Stimulated activated CD4-positive, alpha-beta T cell treated with anti-CD3 and anti-CD28 coated beads, TNF-alpha, amount 100 ng/mL, for 1 hour (primary cell): ENCODE measurements around the gene LANCL3.
"Not testable (repeated sequence)": the region's sequence is repeated elsewhere in the genome, so short reads cannot be mapped to it uniquely, and the experiment has no call there.

Experiments
- DNase-seq, 3 donors: peaks; one replicate each; pipeline ENCODE4 v3.0.0-alpha.2; 2020; ENCODE audit warnings: low read depth in 3 of 3, low spot score in 1 of 3

LANCL3 gene

DNA sequence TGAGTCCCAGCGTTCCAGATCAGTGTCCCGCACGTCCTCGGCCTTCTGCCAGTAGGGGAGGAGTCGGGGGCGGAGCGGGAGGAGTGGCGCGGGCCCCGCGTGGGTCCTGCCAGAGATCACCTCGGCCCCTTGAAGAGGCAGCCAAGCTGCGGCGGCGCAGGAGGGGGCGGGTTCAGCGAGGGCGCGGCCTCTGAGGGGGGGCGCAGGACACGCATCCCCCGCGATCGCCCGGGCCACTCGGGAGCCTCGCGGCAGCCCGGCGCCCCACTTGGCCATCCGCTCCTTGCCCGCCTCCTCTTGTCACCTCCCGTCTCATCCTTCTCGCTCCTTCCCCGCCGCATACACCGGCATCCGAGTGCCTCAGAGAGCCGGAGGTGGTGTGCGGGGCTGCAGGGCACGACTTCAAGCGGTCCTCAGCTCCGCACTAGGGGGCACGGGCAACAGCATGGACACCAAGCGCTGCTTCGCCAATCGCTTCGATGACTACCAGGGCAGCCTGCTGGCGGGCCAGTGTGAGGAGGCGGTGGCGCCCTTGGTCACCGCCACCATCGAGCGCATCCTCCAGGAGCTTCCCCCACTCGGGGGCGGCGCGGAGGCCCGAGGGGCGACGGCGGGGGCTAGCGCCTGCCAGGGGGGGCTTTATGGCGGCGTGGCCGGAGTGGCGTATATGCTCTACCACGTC is at the start of gene LANCL3:
Gene LANCL3, plus strand, starts transcription at position 236 of the 682 bp plus-strand sequence. Its CDS starts 210 bp downstream, at position 446.
- not testable (repeated sequence) for DNase-seq

DNA sequence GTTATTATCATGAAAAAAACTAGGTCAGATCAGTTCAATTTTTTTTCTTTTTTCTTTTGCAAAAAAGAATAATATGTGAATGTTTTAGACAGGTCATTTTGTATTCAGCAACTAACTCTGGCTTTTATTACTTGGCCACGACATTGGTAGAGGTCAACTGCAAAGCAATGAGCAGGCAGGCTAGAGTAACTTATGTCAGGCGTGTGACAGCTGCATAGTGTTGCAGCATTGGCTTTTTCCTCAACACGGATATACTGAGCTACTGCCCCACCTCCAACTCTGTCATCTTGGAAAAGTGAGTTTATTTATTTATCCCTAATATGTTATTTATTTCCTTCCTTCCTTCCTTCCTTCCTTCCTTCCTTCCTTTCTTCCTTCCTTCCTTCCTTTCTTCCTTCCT is 47.8 kb upstream of the LANCL3 start:
- not testable (repeated sequence) for DNase-seq

DNA sequence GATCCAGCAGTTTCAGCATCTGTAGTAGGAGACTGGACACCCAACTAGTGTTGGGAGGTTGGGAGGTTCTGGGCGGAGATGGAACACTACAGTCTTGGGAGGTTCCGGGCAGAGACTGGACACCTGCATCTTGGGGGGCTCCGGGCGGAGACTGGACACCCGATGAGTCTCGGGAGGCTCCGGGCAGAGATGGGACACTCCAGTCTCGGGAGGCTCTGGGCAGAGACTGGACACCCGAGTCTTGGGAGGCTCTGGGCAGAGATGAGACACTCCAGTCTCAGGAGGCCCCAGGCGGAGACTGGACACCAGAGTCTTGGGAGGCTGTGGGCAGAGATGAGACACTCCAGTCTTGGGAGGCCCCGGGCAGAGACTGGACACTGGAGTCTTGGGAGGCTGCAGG is 29.5 kb upstream of the LANCL3 start:
- no peak for DNase-seq

DNA sequence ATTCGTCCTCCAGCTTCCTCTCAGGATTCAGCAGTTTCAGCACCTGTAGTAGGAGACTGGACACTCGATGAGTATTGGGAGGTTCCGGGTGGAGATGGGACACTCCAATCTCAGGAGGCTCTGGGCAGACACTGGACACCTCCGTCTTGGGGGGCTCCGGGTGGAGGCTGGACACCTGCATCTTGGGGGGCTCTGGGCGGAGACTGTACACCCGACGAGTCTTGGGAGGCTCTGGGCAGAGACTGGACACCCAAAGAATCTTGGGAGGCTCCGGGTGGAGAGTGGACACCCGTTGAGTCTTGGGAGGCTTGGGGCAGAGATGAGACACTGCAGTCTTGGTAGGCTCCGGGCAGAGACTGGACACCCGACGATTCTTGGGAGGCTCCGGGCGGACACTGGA is 28.7 kb upstream of the LANCL3 start:
- DNase-seq = no peak

DNA sequence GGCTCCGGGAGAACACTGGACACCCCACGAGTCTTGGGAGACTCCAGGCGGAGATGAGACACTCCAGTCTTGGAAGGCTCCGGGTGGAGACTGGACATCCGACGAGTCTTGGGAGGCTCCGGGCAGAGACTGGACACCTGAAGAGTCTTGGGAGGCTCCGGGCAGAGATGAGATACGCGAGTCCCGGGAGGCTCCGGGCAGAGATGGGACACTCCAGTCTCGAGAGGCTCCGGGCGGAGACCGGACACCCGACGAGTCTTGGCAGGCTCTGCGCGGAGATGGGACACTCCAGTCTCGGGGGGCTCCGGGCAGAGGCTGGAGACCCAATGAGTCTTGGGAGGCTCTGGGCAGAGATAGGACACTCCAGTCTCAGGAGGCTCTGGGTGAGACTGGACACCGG is 28.1 kb upstream of the LANCL3 start:
- DNase-seq = no peak

DNA sequence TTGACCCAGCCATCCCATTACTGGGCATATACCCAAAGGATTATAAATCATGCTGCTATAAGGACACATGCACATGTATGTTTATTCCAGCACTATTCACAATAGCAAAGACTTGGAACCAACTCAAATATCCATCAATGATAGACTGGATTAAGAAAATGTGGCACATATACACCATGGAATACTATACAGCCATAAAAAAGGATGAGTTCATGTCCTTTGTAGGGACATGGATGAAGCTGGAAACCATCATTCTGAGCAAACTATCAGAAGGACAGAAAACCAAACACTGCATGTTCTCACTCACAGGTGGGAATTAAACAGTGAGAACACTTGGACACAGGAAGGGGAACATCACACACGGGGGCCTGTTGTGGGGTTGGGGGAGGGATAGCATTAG is 26.9 kb upstream of the LANCL3 start:
- DNase-seq = not testable (repeated sequence)

DNA sequence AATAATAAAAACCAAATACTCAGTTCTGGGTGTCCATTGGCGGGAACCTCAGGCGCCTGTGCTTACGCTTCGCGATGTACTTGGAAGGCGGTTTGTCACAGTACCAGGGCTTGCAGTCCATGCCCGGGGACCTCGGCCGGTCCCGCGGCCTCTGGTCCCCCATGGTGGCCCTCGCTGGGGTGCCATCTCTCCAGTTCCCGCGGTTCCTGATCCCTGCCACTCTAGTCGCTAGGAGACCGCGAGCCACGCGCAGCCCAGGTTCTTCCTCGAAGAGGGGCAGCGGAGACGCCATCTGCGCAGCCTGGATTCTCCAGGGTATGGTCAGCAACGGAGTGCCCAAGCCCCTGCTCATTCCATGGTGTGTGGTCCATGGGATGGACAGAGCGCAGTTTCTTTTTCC is 26.4 kb upstream of the LANCL3 start:
- no peak for DNase-seq

DNA sequence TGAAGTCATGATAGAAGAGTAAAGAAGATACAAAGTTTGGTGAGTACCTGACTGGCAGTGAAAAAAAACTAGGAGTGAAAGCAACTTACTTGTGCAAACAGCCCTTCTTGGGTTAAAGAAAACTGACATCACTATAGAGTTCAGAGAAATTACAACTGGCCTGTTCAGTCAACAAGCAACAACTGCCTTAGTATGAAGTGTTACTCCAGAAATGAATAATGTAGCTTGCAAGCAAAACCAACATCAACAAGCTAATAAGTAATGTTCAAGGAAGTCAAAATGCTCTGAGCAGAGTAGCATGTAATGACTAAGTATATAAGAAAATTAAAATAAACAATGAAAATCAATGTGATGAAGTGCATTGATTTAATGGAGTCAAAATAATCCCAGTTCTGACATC is 21.8 kb upstream of the LANCL3 start:
- DNase-seq = not testable (repeated sequence)

DNA sequence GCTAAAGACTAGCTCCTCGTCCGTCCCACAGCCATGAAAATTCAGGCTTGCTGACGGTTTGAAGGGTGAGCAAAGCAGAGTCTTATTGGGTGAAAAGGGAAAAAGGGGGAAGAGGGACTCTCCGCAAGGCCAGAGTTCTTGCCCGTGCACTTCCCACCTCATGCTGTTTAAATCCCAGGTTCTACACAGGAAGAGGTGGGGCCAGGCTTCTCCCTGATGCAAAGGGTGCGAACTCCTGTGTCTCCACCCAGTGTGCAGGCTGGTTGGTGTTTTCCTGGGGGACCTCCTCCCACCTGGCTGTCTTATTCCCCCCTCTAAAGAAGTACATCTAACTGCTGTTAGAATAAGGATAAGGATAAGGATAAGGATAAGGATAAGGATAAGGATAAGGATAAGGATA is 18.0 kb upstream of the LANCL3 start:
- no peak for DNase-seq

DNA sequence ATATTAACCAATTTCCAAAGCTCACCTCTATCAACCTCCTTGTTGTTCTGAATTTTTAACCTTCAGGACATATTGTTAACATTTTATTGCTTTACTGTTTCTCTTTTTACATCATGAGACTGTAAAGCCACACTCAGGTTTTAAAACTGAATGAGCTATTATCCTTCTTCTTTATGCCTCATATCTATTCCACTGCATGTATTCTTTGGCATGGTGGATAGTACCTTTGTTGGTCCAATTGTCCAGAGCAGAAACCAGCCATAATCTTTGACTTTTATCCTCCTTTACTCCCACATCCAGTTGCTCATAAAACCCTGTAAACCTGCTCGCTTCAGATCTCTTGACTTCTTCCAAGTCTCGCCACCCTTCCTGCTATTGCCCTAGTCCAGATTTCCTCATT is 6.2 kb upstream of the LANCL3 start:
- DNase-seq = not testable (repeated sequence)

DNA sequence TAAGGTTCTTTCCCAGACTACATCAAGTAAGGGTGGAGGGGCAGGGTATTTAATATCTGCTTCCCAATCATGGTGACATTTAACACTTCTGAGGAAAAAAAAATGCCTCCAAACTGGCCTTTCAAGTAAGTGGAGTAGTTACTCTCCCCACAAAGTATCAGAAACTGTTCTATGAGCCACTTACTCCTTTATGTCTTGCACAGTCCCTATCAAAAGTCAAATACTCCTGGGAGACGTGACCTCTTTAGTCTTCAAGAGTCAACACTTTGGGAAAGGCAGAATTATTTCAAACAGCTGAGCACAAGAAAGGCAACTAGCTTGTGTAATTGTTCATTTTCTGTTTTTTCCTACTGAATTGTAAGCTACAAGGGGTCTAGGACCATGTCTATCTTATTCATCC is 1.1 kb upstream of the LANCL3 start:
- DNase-seq = not testable (repeated sequence)

DNA sequence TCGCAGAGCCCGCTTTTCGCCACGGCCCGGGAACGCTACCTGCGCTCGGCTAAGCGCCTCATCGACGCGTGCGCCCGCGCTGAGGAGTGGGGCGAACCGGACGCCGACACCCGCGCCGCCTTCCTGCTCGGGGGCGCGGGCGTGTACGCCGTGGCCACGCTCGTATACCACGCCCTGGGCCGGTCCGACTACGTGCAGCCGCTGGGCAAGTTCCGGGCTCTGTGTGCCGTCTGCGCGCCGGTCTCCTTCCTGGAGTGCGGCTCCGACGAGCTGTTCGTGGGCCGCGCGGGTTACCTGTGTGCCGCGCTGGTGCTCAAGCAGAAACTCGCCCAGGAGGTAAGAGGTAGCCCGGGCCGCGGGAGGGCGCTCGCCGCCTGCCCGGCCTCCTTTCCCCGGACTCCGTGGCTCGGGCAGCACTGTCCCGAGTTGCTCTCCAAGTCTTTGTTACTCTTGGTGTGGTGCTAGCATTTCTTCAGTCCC is 687 bp downstream of the LANCL3 start:
- not testable (repeated sequence) for DNase-seq

DNA sequence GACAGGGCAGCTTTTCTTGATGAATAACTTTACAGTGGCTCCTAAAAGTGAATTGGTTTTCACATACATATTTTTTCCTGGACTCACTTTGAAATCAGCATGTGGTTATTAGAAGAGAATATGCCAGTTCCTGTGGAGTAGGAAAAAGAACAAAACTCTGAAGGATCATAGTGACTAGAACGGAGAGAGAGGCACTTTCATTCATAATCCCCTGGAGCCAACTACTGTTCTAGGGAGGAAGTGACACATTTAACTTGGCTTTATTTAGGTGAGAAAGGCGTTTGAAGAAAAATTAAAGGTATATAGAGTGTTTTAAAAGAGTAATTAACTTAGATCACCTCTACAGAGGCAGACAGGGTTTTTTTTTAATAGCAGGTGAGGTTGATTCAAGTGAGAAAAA is 1.7 kb downstream of the LANCL3 start:
- DNase-seq = not testable (repeated sequence)

DNA sequence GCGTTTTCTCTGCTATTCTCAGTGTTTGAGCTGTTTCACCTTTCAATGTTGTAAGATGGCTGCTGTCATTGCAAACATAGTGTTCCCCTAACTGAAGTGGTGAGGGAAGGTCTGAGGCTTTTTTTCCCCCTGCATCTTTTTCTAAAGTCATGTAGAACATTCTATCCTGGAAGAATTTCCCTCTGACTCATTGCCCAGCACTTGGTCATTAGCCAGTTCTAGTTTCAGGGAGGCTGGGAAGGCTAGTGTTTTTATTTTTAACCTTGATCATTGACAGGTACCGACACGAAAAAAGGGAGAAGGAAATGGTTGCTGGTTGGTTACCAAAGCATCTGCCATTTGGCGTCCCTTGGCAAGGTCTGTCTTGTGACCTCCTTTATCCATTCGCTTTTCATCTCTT is 6.6 kb downstream of the LANCL3 start:
- DNase-seq = no peak

DNA sequence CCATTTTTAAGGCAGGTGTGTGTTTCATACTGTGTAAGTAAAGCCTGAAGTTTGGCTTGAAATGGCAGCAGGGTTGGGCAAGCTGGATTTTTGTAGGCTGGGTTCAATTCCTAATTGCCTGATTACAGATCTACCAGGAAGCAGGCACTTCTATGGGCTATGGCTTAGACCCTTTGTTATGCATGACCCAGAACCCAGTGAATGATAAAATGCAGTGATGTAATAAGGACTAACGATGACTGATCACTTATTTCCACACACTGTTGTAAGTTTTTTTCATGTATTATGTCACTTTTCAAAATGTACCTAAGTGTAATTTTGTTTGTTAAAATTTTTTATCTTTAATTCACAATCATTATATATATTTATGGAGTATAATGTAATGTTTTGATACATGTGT is 8.6 kb downstream of the LANCL3 start:
- DNase-seq = no peak

DNA sequence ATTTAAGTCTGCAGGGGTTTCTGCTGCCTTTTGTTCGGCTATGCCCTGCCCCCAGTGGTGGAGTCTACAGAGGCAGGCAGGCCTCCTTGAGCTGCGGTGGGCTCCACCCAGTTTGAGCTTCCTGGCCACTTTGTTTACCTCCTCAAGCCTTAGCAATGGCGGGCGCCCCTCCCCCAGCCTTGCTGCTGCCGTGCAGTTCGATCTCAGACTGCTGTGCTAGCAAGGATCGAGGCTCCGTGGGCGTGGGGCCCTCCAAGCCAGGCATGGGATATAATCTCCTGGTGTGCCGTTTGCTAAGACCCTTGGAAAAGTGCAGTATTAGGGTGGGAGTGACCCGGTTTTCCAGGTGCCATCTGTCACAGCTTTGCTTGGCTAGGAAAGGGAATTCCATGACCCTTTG is 15.9 kb downstream of the LANCL3 start:
- DNase-seq = not testable (repeated sequence)

DNA sequence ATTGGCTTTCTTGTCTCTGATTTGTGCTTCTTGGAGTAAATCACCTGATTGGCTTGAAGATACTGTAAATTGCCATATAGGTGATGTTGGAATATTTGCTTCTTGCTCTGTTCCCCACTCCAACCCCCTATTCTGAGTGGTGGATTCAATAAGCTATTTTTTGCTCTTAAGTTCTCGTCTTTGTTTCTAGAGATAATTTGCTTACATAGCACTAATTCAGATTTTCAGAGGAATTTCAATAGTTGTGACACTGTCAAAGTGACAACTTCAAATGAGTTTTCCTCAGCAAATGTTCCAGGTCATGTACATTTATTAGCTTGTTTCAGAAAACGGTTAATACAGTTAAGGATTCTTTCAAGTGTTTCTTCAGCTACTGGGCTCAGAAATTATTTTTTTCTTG is 18.6 kb downstream of the LANCL3 start:
- no peak for DNase-seq

DNA sequence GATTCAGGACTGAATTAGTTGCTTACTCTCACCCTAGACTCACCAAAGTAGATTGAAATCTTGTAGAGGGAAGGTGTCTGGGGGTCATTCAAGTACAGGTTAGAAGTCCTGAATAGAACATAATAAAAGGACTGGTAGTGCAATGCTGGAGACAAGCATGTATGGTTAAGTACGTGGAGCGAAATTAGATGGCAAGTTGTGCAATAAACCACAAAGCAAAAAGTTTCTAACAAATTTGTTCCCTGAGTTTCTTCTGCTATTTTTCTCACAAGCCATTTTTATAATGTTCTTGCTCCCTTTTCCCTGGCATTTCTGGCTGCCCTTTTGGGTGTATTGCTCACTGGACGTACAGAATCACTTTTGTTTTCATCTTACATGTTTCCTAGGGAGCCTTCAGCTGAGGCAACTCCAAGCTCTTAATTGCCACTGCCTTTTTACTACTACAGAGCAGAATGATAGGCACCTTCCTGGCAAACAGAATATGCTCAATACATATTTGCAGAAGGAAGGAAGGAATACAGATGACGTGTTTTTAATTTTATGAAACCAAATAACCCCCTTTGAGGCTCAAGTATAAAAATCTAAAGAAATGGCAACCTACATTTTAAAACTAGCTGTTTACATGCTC is 23.4 kb downstream of the LANCL3 start:
- DNase-seq = no peak

DNA sequence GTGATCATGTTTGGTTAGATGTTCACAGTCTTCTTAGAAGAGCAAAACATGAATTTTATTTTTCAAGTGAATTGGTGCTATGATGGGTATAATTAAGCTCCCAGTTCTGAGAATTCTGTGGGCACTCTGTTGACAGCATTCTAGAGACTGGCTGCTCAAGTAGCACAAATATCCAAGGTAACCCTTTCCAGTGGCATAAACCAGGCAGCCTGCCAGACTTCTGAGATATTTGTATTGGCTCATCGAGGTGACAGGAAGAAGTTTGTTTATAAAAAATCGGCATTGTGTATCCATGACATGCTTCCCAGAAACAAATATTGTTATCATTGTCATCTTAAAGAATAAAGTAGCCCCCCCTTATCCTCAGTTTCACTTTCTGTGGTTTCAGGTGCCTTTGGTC is 28.3 kb downstream of the LANCL3 start:
- DNase-seq = no peak

DNA sequence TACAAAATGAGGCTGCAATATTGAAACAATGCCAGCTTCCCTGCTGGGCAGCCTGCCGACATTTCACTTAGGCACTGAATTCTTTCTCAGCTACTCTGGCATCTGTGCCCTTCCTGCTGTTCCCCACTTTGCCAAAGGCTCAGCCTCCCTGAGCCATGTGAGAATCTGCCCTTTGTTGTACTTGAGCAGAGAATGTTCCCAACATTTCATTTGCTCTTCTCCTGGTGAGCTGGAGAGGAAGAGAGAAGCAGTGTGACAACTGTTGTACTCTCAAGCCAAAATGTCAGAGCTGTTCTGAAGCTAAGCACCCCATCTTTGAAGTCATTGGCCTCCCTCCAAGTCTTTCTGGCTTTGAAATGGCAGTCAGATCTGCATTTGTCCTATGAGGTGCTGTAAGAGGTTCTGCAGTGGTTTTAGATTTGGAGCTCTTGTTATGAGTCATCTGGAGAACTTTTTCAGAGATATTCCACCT is 32.5 kb downstream of the LANCL3 start:
- DNase-seq = no peak

DNA sequence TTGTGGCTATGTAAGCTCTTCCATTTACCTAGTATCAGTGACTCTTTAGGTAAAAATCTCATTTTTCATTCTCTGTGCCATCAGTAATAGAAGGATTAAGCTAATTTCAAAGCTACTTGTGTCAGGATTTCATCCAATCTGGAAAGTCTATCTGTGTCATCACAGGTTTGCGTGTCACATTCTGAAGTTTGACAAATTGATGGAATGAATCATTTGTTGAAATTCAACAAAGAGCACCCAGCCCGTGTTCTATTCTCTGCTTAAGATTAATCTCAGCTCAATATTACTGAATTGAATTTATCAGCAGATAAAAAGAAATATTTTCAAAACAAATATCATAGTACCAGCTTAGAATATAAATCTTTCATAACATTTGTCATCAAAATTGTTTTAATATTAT is 35.8 kb downstream of the LANCL3 start:
- no peak for DNase-seq

DNA sequence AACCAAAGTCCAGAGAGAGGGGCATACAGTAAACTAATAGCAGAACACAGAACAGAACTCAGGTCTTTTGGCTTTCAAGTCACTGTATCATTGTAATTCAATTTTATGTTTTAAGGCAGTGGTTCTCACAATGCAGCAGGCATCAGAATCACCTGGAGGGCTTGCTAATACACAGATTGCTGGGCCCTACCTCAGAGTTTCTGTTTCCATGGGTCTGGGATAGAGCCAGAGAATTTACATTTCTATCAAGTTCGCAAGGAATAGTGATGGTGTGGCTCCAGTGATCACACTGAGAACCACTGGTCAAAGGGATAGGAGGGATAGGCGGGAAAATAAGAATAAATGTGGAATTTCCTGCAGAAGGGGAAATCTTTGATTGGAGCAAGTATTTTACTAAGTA is 36.7 kb downstream of the LANCL3 start:
- no peak for DNase-seq

DNA sequence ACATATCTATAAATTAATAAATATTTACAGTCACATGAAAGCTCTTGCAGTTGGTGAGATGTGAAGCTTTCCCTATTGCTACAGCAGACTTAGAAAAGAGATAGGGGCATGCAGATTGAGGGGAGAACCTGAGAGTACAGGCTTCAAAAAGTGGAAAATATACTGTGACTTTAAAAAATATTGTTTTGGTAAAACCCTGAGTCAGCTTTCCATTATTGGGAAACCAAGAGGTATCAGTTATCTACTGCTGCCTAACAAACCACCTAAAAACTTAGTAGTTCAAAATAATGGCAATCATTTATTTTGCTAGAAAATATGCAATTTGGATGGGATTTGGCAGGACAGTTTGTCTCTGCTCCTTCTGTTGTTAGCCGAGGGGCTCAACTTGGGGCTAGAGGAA is 38.3 kb downstream of the LANCL3 start:
- no peak for DNase-seq
